Ovary (tissue), 3 donors: ENCODE data around the gene GUCY2D.

Experiments
- POLR2A ChIP-seq: fragments of 450-650 bp; IDR thresholded peaks from one replicate; pipeline ENCODE4 v1.6.1; 2017; ENCODE audit warnings: antibody characterized with exemption, mild to moderate bottlenecking, moderate library complexity
- TF ChIP-seq, protein P1 (sequence below), 3 donors: fragments of 450-650 bp in 2 of 3; fragments of 200-600 bp in 1 of 3; IDR thresholded peaks; one replicate each; pipeline versions ENCODE4 v1.5.1 to v1.8.0; 2016 to 2022; ENCODE audit warnings: antibody characterized with exemption in 3 of 3, mild to moderate bottlenecking in 1 of 3
- donor health status: DM: no; HTN: no; CAD: no.

DNA sequence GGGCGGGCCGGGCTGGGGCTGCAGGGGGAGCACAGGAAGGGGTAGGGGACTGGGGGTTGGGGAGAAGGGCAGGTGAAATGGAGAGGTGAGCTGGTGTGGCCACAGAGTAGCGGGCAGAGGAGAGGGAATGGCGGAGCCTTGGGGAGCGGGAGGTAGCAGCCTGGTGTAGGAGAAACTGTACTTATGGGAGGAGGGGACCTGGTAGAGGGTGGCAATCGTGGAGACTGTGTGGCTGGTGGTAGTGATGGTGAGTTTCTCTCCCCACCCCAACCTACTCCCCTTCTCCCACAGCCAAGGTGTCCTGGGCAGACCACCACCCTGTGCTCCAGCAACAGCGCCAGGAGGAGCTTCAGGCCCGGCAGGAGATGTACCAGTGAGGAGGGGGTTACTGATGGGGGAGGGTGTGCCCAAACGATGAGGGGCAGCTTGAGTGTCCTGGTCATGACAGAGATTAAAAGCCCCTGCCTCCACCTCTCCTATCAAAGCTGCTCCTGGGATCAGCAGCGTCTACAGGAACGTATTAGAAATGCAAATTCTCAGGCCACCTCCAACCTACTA is 37.3 kb downstream of the GUCY2D start:
- TF ChIP-seq, protein P1, sequence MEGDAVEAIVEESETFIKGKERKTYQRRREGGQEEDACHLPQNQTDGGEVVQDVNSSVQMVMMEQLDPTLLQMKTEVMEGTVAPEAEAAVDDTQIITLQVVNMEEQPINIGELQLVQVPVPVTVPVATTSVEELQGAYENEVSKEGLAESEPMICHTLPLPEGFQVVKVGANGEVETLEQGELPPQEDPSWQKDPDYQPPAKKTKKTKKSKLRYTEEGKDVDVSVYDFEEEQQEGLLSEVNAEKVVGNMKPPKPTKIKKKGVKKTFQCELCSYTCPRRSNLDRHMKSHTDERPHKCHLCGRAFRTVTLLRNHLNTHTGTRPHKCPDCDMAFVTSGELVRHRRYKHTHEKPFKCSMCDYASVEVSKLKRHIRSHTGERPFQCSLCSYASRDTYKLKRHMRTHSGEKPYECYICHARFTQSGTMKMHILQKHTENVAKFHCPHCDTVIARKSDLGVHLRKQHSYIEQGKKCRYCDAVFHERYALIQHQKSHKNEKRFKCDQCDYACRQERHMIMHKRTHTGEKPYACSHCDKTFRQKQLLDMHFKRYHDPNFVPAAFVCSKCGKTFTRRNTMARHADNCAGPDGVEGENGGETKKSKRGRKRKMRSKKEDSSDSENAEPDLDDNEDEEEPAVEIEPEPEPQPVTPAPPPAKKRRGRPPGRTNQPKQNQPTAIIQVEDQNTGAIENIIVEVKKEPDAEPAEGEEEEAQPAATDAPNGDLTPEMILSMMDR (IDR thresholded peaks at IDR 0.05), result no peak
- TF ChIP-seq POLR2A, result no peak
